ENCODE measurements around the gene DDX24. TPM values are rescaled to one million over a fixed set of nuclear protein-coding genes. Genes with fewer than 3 reads are reported as not detected.

Gene DDX24
- total RNA-seq, 1 donor from 2014 or later: 163 TPM

DNA sequence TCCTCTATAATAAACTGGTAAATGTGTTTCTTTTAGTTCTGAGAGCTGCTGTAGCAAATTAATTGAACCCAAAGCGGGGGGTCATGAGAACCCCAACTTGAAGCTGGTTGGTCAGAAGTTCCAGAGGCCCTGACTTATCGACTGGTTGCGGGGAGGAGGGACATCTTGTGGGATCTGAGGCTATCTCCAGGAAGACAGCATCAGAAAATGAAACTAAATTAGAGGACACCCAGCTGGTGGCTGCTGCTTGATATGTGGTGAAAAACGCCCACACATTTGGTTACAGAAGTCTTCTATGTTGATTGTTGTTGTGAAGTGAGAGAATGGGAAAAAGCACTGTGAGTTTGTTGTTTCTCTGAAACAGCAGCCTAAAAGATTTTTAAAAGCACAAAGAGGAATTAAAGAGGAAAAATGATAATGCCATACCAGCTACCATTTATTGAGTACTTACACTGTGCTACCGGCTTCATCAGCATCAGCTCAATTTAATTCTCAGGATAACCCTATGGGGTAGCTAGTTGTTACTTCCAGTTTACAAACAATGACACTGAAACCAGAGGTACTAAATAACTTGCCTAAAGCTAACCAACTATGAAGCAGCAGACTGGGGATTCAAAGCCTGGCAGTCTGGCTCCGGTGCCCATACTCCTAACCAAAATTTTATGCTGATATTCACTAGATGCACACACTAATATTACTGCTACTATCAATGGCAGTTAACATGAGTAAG is 24.3 kb downstream of the DDX24 start:
- Histone ChIP-seq H3K27me3 (ENCODE audit: low read depth) (no peaks in the 10 kb centered on the region), H3K4me1 (peaks cover 9% of the 10 kb centered on the region), H3K4me3 (no peak overlapping the region), H3K9me3 (no peaks in the 10 kb centered on the region), H3K36me3 (peaks cover 99% of the 10 kb centered on the region), H3K27ac (no peak overlapping the region)
- no peak for TF ChIP-seq CTCF (IDR thresholded peaks at IDR 0.05)
- ATAC-seq: peak in 1 of 2 donors; percentile 12
- intact Hi-C loops (cut with DNase I): no loop called here
- DNase-seq: no peak

DNA sequence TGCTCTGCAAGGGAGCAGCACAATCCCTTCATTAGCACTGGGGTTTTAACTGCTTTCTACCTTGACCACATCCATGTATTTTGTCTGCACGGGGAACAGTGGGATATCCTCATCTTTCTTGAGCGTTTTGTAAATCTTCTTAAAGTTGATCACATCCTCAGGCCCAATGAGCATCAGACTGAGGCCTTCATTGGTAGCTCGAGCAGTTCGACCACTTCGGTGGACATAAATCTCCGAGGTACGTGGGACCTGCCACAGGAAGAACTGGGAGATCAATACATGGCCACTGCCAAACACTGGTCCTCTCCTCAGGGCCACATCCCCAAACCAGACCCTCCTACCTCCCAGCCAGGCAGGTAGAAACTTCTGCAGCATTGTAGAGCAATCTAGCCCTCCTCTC is 26.1 kb downstream of the DDX24 start:
- no peak for DNase-seq
- Histone ChIP-seq H3K4me3 (no peak overlapping the region), H3K9me3 (no peaks in the 10 kb centered on the region), H3K36me3 (peaks cover 99% of the 10 kb centered on the region), H3K27me3 (ENCODE audit: low read depth) (no peaks in the 10 kb centered on the region), H3K27ac (no peak overlapping the region), H3K4me1 (peaks cover 9% of the 10 kb centered on the region)
- ATAC-seq: no peak
- intact Hi-C loops (cut with DNase I): no loop called here
- TF ChIP-seq CTCF (IDR thresholded peaks at IDR 0.05): no peak

GRCh38 chr14:94054401-94054800 is 26.6 kb downstream of the DDX24 start:
- intact Hi-C loops (cut with DNase I): no loop called here
- Histone ChIP-seq H3K36me3 (peaks cover 99% of the 10 kb centered on the region), H3K27ac (no peak overlapping the region), H3K9me3 (no peaks in the 10 kb centered on the region), H3K27me3 (ENCODE audit: low read depth) (no peaks in the 10 kb centered on the region), H3K4me3 (no peak overlapping the region), H3K4me1 (peaks cover 9% of the 10 kb centered on the region)
- DNase-seq (no peak), ATAC-seq (no peak)
- TF ChIP-seq CTCF (IDR thresholded peaks at IDR 0.05): no peak

DNA sequence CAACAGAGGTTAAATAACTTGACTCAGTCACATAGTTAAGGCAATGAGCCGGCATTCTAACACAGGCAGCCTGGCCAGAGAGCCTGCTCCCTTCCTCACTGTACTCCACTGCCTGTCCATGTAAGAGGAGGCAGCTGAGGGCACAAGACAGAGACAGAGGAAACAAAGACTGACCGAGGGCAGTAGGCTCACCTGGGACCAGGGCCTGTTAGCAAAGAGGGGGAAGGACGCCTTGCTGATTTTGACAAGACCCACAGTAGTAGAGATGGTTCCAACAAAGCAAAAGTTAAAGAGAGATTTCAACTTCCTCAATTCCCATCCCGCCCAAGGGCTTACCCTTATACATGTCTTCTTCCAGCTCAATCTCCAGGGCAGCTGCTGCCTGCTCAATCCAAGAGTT is 28.3 kb downstream of the DDX24 start:
- no peak for TF ChIP-seq CTCF (IDR thresholded peaks at IDR 0.05)
- Histone ChIP-seq H3K9me3 (no peaks in the 10 kb centered on the region), H3K27ac (no peak overlapping the region), H3K4me1 (peaks cover 3% of the 10 kb centered on the region), H3K27me3 (ENCODE audit: low read depth) (no peaks in the 10 kb centered on the region), H3K36me3 (peaks cover 99% of the 10 kb centered on the region), H3K4me3 (no peak overlapping the region)
- intact Hi-C loops (cut with DNase I): no loop called here
- ATAC-seq (no peak), DNase-seq (no peak)

DNA sequence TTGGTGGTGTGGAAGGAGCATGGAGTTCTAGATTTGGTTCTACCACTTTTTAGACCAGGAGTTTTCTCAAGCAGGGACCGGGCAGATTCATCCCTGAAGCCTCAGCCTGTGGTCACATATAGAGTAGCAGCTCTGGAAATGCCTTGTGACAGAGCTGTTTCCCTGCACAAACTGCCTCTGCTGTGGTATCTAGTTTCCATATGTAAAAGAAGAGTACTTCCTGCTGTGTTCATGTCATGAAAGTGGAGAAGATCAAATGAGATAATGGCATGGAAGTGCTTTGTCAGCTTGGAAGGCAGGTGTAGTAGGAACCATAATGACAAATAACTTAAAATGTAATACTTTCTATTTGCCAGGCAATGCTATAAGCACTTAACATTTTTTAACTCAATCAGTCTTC is 28.8 kb downstream of the DDX24 start:
- Histone ChIP-seq H3K27ac (no peak overlapping the region), H3K36me3 (peaks cover 99% of the 10 kb centered on the region)

More for the DNA sequence above, 28.8 kb downstream of the DDX24 start:
- Histone ChIP-seq H3K4me1 (no peaks in the 10 kb centered on the region), H3K9me3 (no peaks in the 10 kb centered on the region), H3K27me3 (ENCODE audit: low read depth) (no peaks in the 10 kb centered on the region), H3K4me3 (no peak overlapping the region)
- intact Hi-C loops (cut with DNase I): no loop called here
- TF ChIP-seq CTCF (IDR thresholded peaks at IDR 0.05): no peak
- no peak for DNase-seq
- ATAC-seq: no peak
